Measurements from ENCODE around the gene TAS2R1. TPM values are rescaled to one million over a fixed set of nuclear protein-coding genes. Genes with fewer than 3 reads are reported as not detected.

TAS2R1 gene
- total and polyA plus RNA-seq, 8 donors, result 0.13 TPM; not detected in 7

DNA sequence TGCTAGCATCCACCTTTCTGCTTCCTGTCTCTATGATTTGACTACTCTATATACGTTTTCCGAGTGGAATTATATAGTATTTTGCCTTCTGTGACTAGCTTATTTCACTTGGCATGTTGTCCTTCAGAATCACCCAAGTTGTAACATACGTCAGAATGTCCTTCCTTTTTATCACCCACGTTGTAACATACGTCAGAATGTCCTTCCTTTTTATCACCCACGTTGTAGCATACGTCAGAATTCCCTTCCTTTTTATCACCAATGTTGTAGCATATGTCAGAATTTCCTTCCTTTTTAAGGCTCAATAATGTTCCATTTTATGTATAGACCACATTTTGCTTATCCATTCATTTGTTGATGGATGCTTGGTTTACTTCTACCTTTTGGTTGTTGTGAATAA is 22.9 kb upstream of the TAS2R1 start:
- TF ChIP-seq, protein P1, sequence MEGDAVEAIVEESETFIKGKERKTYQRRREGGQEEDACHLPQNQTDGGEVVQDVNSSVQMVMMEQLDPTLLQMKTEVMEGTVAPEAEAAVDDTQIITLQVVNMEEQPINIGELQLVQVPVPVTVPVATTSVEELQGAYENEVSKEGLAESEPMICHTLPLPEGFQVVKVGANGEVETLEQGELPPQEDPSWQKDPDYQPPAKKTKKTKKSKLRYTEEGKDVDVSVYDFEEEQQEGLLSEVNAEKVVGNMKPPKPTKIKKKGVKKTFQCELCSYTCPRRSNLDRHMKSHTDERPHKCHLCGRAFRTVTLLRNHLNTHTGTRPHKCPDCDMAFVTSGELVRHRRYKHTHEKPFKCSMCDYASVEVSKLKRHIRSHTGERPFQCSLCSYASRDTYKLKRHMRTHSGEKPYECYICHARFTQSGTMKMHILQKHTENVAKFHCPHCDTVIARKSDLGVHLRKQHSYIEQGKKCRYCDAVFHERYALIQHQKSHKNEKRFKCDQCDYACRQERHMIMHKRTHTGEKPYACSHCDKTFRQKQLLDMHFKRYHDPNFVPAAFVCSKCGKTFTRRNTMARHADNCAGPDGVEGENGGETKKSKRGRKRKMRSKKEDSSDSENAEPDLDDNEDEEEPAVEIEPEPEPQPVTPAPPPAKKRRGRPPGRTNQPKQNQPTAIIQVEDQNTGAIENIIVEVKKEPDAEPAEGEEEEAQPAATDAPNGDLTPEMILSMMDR (IDR thresholded peaks at IDR 0.05), result no peak
- Histone ChIP-seq H3K9me3 (no peaks in the 10 kb centered on the region), H3K27ac (no peak overlapping the region), H3K36me3 (no peaks in the 10 kb centered on the region), H3K4me1 (no peaks in the 10 kb centered on the region), H3K4me3 (no peak overlapping the region), H3K27me3 (no peaks in the 10 kb centered on the region)
- intact Hi-C loops (cut with DNase I), result no loop called here
- ATAC-seq (no peak), DNase-seq (no peak)

DNA sequence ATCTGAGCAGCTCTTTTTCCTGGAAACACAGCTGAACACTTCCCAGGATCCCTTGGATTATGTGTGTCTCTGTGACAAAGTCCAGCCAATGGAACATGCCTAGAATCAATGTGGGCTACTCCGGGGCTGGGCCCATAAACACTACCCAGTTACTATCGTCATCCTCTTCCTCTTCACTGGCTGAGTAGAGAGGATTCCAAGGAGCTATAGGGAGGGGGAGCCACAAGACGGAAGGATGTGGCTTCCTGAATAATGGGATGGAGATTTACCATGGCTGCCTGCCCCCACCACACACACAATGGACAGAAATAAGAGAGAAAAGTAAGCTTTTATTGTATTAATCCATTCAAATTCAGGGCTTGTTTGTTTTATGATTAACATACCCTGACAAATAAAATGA is 22.1 kb upstream of the TAS2R1 start:
- no peaks in the 10 kb centered on the region for H3K9me3 ChIP-seq
- intact Hi-C loops (cut with DNase I), result no loop called here
- no peak overlapping the region for H3K27ac ChIP-seq
- TF ChIP-seq, protein P1 (IDR thresholded peaks at IDR 0.05), result no peak
- ATAC-seq (no peak), DNase-seq (no peak)
- H3K4me3 ChIP-seq, result no peak overlapping the region
- H3K36me3 ChIP-seq, result no peaks in the 10 kb centered on the region
- no peaks in the 10 kb centered on the region for H3K4me1 ChIP-seq
- no peaks in the 10 kb centered on the region for H3K27me3 ChIP-seq

DNA sequence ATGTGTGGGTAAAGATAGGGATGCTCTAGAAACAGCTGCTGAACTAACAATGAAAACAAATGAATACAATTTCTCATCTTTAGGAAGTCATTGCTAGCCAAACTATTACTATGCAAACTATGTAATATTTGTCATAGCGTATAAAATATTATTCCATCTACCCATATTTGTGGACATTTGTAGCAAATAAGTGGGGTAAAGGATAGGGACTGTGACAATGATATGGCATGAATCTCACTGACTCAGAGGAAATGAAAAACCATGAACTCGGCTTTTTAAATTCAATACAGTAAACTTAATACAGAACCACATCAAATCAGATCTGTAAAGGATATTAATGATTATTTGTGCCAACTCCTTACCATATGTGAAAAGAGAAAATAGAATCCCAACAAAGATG is 16.7 kb upstream of the TAS2R1 start:
- DNase-seq, result no peak
- no peaks in the 10 kb centered on the region for H3K27me3 ChIP-seq
- H3K27ac ChIP-seq, result no peak overlapping the region
- no peaks in the 10 kb centered on the region for H3K36me3 ChIP-seq
- no peak overlapping the region for H3K4me3 ChIP-seq
- H3K4me1 ChIP-seq, result no peaks in the 10 kb centered on the region
- ATAC-seq, result no peak
- H3K9me3 ChIP-seq, result no peaks in the 10 kb centered on the region
- intact Hi-C loops (cut with DNase I), result no loop called here
- TF ChIP-seq, protein P1 (IDR thresholded peaks at IDR 0.05), result no peak

DNA sequence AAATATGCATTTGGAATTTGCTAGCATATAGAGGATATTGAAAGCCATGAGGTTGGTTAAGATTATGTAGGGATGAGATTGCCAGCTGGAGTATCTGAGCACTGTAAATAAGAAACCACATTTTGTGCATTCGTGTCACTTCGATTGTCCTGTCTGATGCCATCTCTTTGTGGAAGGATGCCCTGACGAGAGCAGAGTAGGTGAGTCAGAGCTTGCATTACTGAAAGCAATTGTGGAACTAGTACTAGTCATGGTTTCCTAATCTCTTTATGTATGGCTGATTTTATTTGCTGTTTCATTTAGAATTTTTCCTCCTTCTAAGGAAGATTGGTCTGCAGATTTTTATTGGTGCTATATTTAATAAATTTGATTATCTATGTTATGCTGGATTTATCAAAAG is 14.5 kb upstream of the TAS2R1 start:
- no peak overlapping the region for H3K4me3 ChIP-seq
- DNase-seq (no peak), ATAC-seq (no peak)
- intact Hi-C loops (cut with DNase I), result no loop called here
- H3K27me3 ChIP-seq, result no peaks in the 10 kb centered on the region
- no peaks in the 10 kb centered on the region for H3K9me3 ChIP-seq
- TF ChIP-seq, protein P1 (IDR thresholded peaks at IDR 0.05), result no peak
- no peaks in the 10 kb centered on the region for H3K4me1 ChIP-seq
- H3K27ac ChIP-seq, result no peak overlapping the region
- no peaks in the 10 kb centered on the region for H3K36me3 ChIP-seq

DNA sequence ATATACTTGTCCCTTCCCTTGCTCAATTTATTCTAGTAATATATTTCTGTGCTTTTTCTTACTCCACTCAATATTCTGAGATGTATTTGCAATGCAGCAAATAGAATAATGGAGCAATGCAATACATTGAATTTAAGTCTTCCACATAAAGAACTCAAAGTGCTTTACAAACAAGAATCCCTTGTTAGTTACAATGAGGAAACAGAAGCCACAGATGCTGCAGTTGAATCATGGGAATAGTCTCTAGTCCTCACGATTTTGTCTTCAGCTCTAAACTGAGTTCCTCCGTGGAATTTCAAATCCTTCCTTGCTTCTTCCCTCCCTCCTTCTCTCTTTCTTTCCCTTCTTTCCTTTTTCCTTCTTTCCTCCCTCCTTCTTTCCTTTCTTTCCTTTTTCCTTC is 12.5 kb upstream of the TAS2R1 start:
- no peaks in the 10 kb centered on the region for H3K36me3 ChIP-seq
- H3K4me3 ChIP-seq, result no peak overlapping the region
- H3K9me3 ChIP-seq, result peaks cover 0 to 13% of the 10 kb centered on the region in 2 donors
- ATAC-seq (no peak), DNase-seq (no peak)
- H3K27ac ChIP-seq, result no peak overlapping the region
- intact Hi-C loops (cut with DNase I), result no loop called here
- TF ChIP-seq, protein P1 (IDR thresholded peaks at IDR 0.05), result no peak
- no peaks in the 10 kb centered on the region for H3K4me1 ChIP-seq
- H3K27me3 ChIP-seq, result no peaks in the 10 kb centered on the region

All from left lung (tissue), 10 donors.